Activated T-cell treated with anti-CD3 and anti-CD28 coated beads for 48 hours (primary cell): Measurements from ENCODE around the gene SLC16A14.
A peak's percentile ranks its signal among the peaks of the same experiment; 100 is the strongest.
"Not testable (repeated sequence)": the region's sequence is repeated elsewhere in the genome, so short reads cannot be mapped to it uniquely, and the experiment has no call there.

ENCODE experiments used
- DNase-seq: peaks from one replicate; pipeline ENCODE4 v3.0.0-alpha.2; 2020; ENCODE audit warnings: low read depth

SLC16A14 gene

GRCh38 chr2:230068651-230069055 lies at the start of gene SLC16A14:
TSS of gene SLC16A14 (minus strand) at chr2:230068924. CDS start at chr2:230059352, 9,572 bp downstream.
- DNase-seq = no peak

DNA sequence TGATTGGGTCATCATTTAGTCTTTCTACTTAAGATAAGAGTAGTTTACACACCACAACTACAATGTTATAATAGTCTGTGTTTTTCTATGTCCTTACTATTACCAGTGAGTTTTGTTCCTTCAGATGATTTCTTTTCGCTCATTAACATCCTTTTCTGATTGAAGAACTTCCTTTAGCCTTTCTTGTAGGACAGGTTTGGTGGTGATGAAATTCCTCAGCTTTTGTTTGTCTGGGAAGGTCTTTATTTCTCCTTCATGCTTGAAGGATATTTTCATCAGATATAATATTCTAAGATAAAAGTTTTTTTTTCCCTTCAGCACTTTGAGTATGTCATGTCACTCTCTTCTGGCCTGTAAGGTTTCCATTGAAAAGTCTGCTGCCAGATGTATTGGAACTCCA lies 38.0 kb upstream of the SLC16A14 start:
- DNase-seq = no peak

GRCh38 chr2:230101967-230102366 lies 33.2 kb upstream of the SLC16A14 start:
- DNase-seq = not testable (repeated sequence)

- no peak for DNase-seq
These were observed 29.1 kb upstream of the SLC16A14 start for GRCh38 chr2:230097841-230098240.

- no peak for DNase-seq
These were observed 28.7 kb upstream of the SLC16A14 start for GRCh38 chr2:230097424-230097823.

GRCh38 chr2:230090967-230091366 lies 22.2 kb upstream of the SLC16A14 start:
- no peak for DNase-seq

- DNase-seq = no peak
These were observed 16.5 kb upstream of the SLC16A14 start for GRCh38 chr2:230085201-230085600.

- no peak for DNase-seq
These were observed 9.3 kb upstream of the SLC16A14 start for GRCh38 chr2:230077851-230078547.

GRCh38 chr2:230076819-230077218 lies 8.1 kb upstream of the SLC16A14 start:
- DNase-seq = no peak

DNA sequence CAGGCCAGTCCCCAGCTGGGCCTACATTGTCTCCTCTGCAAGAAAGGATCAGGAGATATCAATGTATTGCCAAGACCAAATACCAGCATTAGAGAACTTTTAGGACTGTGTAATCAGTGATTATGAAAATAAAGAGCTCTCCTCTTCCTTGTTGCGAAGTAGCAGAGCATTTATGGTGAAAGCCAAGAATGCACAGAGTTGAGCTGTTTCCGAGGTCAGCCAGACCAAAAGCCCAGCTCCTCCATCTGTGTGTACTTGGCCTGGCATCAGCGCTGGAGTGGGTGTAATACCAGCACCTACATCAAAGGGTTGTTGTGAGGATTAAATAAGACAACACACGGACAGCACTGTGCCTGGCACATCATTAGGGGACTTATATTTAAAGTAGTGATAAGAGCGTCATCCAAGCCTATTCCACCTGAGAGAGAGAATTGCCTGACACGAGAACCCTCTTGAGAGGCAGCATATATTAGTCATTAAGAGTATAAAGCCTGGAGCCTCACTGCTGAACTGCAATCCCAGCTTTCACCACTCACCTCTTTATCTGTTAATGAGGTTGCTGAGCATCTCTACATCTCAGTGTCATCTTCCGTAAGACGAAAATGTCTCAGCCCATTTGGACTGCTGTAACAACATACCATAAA lies 7.4 kb upstream of the SLC16A14 start:
- DNase-seq = no peak

GRCh38 chr2:230071421-230071820 lies 2.7 kb upstream of the SLC16A14 start:
- DNase-seq = no peak

- DNase-seq = no peak
These were observed 678 bp upstream of the SLC16A14 start for GRCh38 chr2:230069402-230069801.

DNA sequence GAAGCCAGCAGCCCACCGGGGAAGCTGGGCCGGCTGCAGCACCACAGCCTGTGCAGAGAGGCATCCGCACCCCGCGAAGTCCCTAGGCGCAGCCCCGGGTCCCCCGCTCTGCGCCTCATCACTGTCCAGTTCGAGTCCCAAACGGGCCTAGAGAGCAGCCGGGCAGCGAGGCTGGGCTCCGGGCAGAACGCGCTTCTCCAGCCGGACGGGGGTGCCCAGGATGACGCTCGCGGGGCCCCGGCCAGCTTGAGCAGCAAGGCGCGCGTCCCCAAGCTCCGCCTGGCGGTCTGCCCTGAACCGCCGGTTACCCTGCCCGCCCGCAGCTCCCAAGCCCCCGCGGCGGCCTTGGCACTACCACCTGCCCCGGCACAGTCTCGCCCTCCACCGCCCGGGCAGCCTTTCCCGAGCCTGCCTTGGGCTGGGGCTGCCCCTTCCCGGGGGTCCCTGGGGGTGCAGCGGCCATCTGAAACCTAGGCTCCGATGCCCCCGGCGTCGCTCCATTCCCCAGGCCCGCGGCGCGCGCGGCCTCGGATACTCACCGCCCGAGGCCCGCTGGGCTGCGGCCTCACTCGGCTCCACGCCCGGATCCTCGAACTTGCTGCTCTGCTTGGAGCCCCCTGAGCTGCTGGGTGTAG lies 591 bp downstream of the SLC16A14 start:
- DNase-seq = peak; percentile 26

DNA sequence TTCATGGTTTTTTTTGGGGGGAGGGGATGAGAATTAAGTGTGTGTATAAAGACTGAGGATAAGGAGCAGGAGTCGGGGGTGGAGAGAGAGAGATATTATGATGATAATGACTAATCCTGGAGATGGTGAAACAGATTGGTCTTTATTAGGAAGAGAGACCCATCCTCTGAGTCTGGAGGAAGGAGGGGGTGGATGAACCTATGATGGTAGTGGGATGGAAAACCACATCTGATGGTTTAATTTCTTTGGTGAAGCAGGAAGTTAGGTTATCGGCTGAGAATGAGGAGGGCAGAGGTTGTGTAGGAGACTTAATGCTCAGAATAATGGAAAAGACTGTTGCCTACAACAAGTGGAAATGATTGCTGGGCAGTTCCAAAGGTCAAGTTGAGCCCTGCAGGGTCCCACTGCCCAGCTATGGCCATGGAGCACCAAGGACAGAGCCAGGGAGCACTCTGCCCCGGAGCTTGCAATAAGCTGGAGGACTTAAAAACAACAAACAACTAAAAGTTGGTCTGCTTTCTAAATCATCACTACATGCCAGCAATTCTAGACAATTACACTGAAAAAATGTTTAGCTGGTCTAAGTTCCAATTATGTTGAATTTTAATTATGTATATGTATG lies 7.9 kb downstream of the SLC16A14 start:
- no peak for DNase-seq

GRCh38 chr2:230053753-230054478 lies 14.8 kb downstream of the SLC16A14 start:
- no peak for DNase-seq

DNA sequence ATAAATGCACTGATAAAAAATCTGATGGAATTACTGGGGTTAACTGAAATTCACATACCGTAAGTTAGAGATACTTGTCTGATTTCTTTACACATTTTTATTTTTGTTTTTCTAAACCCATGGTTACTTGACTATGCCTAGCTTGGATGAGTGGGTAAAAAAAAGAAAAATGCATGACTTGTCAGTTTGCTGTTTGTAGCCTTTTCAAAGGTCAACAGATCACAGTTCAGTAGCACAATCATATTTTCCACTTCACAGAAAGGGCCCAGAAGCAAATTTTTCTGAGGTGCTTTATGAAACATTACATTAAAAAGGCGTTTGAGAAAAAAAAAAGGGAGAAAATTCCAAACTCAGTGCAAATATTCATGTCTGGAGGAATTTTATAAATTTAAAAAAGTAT lies 16.4 kb downstream of the SLC16A14 start:
- DNase-seq = no peak

DNA sequence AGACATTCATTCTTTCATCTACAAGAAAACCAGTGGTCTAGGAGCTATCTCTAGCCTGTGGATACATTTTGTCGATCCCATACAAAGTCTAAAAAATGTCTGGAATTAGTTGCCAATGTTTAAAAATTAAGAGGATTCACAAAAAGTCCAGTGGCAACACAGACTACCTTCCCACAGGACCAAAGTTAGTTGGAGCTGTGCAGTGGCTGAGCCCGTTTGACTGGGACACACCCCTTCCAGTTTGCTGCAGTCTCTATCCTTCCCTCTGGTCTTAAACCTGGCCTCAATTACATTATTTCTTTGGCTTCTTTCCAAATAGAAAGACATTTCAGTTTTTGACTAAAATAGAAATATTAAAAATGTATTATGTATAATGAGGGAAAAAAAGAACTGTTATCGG lies 18.6 kb downstream of the SLC16A14 start:
- DNase-seq = no peak

GRCh38 chr2:230048010-230048671 lies 20.6 kb downstream of the SLC16A14 start:
- no peak for DNase-seq

- DNase-seq = no peak
These were observed 22.2 kb downstream of the SLC16A14 start for GRCh38 chr2:230046491-230046890.

DNA sequence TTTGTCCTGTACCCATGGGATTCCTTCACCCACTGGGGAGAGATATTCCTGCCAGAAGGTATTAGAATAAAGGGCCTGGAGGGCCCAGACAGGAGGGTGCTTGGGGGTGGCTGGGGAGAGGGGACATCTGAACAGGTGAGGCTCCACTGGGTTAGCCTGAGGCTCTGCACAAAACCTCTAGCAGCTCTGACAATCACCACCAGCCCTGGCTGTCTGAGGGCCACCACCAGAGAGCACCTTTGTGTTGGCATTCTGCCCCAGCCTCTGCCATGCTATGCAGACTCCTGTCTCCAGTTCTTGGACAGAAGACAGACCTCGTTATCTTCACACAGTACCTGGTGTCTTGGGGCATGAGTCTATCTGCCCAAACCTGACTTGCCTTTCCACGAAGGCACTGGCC lies 25.3 kb downstream of the SLC16A14 start:
- no peak for DNase-seq

DNA sequence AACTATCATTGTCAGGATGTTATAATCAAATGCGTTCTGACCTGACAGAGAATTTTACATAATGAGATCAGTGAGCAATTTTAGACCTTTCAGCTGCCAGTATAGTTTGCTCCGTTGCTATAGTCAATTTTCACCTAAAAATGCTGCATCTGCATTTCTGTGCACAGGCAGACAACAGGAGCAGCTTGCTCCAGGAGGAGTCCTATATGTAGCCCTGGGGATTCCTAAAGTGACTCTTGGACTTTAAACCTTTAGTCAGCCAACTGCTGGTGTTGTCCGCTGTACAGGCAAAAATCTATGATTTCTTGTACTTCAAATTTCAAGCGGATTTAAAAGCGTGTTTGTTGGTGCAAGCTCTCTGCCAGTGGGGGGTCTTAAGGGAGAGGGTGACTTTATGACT lies 25.7 kb downstream of the SLC16A14 start:
- no peak for DNase-seq

GRCh38 chr2:230042195-230042594 lies 26.5 kb downstream of the SLC16A14 start:
- DNase-seq = no peak
